Skin of body (tissue), 2 donors: Measurements from ENCODE around the gene PGAM5. TPM values are rescaled to one million over a fixed set of nuclear protein-coding genes. Genes with fewer than 3 reads are reported as not detected.

Source experiments
- DNase-seq: peaks from one replicate; lab custom pipeline; 2025; lab: John Stamatoyannopoulos, UW
- total RNA-seq: library from RNA; depleted of rRNA; stranded (reverse); fragments of >200 nt; gene quantifications from one replicate; pipeline ENCODE4 v1.2.3, GENCODE V29; 2014

The PGAM5 gene
- total RNA-seq, 1 donor from 2014 or later, result 16.3 TPM

DNA sequence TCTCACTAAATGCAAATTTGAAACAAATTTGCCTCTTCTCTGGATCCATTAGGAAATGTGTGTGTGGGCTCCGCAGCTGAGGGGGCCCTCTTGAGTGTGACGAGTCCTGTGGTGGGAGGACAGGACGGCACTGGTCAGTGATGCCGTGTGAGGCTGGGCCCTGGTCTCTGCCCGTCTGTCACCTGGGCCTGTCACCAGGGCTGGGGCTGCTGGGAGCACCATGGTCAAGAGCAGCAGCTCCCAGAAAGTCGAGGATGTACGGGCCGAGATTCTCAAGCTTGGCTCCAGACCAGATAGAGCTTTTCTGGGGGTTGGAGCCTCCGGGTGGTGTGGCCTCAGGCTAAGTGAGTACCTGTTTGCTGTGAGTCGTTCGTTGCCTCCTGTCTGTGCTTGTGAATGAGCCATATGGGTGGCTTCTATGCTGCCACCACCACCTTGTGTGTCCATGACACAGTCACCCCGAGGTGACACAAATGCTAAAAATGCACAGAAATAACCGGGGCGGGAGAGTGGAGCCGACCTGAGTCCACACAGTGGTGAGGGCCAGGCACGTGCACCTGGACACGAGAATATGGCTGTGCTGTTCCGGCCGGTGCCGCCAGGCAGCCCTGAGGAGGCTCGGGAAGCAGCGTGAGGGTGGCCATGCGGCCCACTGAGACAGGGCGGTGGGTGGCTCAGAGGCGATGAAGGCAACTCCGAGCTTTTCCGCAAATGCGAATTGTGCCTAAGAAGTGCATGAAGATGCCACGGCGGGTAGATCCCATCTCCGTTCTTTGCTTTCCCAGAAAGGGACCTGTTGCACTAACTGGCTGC lies 8.7 kb downstream of the PGAM5 start:
- no peak for DNase-seq

DNA sequence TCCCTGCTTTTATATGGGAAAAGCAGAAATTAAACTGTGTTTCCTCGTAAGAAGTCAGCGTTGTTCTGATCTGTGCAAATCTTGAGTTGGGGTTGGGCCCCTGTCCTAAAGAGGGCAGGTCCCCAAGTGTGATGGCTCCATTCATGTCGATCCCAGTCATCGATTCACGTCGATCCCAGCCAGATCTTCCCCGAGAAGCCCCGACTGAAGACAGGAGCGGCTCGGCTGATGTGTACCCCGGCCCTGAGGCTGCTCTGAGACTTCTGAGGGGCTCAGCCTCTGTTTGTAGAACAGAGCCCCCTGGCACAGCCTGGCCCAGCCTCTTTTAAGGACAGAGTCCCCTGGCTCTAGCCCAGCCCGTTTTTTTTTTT lies 9.3 kb downstream of the PGAM5 start:
- no peak for DNase-seq

DNA sequence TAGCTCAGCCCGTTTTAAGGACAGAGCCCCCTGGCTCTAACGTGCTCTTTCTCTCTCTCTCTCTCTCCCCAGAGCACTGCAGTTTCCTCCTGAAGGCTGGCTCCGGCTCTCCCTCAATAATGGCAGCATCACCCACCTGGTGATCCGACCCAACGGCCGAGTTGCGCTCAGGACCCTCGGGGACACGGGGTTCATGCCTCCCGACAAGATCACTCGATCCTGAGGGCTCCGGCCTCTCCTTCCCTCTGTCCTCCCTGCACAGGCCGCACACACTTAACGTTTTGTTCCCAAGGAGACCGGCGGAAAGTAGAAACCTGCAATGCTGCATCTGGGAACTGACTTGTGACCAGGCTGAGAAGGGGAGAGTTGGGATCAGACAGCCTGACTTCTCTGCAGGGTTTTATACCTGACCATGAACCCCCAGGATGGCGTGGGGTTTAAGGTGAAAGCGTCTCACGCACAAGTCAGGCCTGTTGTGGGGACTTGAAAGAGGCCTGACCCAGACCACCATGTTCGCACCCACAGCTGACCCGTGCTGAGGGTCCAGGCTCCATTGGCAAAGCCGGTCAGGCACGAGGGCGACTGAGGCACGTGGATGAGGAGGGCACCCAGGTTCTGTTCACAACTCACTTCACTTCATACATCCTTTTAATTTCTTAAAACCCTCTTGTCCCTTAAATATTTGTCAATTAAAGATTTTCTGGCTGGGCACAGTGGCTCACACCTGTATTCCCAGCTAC lies 10.1 kb downstream of the PGAM5 start:
- no peak for DNase-seq

DNA sequence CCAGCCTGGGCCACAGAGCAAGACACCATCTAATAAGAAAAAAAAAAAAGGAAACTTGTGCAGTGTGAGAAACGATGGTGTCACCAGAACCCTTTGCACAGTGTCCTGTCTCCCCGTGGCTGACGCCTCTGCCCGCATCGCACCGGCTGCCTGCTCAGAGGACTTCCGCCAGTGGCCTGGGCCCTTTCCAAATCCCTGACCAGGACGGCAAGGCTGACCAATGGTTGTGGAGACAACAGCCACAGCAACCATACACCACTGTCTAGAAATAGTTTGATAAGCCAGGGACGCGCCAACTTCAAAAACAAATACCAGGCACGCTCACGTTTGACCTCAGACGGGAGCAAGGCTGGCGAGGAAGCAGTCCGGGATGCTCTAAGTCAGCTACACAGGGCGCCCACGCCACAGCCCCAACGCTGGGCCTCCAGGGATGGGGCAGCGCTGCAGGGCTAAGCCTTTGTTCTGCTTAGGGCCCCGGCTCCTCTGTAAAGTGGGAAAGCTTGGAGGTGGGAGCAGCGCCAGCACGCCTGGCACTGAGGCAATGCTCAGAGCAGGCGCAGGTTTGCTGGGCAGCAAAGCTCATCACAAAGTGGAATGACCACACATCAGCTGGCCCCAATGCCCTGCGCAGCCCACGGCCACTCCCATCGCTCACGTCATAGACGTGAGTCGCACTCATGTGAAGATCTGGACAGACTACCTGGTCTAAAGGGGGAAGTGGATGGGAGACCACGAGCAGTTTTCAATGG lies 12.5 kb downstream of the PGAM5 start:
- no peak for DNase-seq

DNA sequence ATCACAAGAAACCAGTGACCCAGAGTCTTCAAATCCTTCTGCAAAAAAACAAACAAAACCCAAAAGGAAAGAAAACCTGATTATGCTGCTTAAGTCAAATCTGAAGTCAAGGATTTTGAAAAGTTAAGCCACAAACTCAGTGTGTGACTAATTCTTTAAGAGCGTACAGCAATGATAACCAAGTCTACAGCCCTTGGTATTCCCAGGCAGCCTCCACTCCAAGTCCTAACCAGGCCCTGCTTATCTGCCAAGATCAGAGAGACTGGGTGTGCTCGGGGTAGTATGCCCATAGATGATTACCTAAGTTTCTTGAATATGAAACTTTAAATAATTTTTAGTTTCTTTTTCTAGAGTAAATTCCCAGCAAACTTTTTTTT lies 13.1 kb downstream of the PGAM5 start:
- DNase-seq, result no peak

DNA sequence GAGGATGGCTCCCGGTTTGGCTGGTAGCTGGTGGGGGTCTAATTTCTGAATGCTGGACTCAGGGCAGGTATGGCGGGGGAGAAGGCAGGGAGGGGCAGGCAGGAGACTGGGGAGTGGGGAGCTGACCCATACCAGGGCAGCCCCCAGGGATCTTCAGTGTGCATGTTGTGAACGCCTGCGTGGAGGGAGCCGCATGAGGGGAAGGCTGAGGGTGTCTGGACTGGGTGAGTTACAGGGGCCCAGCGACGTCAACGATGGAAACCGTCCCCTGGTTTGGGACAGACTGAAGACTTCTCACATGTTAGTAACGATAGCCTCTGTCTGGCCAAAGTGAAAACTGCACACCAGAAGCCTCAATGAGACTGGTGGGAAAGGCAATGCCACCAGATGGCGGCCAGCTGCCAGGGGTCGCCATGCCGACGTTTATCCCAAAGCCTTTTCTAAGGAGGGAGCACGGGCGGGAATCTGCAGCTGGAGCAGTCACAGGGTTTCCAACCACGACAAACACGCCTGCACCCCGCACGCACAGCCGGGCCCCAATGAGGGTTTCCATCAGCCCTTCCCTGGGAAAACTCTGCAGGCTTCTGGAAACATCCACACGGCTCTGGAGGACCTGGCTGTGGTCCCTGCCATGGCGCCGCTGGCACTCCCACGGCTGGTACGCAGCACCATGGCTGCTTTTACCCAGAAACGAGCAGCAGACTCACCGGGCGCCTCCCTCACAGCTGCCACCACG lies 14.0 kb downstream of the PGAM5 start:
- peak; percentile 65 for DNase-seq

DNA sequence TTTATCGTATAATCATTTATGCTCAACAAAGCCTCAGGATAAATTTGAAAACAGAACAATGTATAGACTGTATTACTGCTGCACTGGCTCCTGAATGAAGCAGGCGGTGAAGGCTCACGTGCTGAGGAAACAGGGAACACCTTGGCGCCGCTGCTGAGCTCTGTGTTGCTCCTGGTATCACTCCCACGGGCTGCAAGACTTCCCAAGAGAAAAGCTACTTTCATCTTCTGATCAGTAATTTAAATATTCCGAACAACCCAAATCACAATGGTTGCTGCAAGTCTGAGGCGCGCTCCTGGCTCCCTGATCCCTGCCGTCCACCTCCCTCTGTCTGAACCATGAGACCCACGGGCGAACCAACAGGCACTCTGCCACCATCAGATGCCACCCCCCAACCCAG lies 15.7 kb downstream of the PGAM5 start:
- DNase-seq, result no peak

DNA sequence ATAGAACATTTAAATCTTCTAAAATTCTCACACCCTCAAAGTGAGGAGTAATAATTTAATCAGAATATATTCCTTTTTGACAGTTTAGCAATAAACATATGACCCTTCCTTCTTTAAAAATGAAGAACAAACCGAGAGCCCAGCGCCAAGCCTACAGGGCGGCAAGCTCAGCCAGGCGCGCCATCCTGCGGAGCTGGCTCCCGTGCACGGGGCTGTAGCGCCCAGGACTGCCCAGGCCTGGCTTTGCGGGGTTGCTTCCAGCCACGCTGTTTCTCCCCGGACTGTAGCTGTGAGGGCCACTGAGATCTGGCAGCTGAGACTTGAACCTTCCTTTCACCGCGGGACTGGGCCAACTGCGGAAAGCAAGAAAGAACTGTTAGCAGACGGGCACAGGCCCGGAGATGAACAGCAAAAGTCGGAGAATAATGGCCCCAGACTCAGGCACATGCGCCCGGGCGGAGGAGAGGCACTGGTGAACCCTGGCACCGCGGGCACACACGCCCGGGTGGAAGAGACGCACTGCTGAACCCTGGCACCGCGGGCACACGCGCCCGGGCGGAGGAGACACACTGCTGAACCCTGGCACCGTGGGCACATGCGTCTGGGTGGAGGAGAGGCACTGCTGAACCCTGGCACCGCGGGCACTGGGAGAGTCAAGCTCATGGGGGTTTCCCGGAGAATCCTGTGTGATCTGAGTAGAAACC lies 16.6 kb downstream of the PGAM5 start:
- no peak for DNase-seq

DNA sequence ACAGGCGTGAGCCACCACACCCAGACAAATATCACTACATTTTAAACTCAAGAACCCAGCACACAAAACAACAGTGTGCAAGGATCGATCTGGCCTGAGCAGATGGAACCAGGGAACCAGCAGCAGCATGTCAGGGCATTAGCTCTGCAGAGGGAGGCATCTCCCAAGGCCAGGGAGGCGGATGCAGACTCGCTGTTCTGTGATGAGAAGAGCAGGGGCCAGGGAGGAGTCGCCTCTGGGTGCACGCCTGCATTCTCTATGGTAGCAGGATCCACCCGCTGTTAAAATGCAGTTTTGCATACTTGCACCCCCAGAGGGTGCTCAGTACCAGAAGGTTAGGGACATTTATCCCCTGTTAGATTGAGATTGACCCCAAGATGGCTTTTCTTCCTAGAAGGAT lies 17.9 kb downstream of the PGAM5 start:
- DNase-seq, result no peak

DNA sequence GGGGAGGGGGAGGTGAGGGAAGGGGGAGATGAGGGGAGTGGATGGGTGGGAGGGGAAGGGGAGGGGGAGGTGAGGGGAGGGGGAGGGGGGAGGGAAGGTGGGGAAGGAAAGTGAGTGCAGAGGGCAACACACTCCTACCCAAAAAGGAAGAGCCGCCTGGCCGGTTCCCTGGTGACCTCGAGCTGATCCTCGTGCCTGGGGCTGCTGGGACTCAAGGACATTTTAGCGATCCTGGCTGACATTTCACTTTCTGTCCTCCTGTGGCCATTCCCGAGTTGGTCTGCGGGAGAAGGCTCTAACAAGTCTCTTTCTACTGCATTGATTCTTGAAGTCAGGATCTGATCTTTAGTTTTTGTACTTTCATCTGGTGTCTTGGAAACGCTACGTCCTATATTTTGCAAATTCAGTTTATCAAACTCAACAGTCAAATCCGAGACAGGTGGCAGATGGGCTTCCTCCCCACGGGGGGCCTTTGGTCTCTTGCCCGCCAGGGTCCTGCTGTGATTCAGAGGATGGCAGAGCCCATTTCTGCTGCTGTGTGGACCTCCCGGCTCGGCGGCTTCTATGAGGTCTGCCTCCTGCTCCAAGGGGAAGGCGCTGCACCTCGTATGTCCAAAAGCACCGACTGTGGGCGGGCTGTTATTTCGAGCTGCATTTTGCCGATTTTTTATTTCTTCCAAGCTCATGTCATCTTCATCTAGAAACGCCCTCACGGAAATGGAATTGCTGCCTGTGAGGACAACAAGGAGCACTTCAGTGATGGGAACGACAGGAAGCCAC lies 19.1 kb downstream of the PGAM5 start:
- no peak for DNase-seq

DNA sequence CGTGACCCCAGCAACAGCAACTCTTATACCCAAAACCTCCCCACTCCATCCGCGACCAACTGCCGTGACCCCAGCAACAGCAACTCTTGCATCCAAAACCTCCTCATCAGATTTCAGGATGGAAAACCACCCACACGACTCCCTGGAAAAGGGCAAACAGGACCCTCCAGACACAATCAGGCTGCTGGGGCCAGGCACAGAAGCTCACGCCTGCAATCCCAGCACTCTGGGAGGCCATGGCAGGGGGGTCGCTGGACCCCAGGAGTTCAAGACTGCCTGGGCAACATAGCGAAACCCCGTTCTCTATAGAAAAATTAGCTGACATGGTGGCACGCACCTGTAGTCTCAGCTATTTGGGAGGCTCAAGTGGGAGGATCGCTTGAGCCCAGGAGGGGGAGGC lies 19.7 kb downstream of the PGAM5 start:
- DNase-seq, result no peak

DNA sequence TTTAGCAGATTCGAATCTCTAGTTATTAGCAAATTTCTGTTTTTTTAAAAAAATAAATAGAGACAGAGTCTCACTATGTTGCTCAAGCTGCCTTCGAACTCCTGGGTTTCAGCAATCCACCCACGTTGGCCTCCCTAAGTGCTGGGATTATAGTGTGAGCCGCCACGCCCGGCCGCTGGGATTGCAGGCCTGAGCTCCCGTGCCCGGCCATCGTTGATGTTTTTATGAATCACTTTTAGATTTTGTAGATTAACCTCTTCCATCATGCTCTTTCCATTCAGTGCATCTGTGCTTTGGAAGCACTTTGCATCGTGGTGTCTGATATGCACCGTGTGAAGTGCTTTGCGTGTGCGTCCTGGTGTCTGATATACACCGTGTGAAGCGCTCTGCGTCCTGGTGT lies 20.9 kb downstream of the PGAM5 start:
- no peak for DNase-seq

DNA sequence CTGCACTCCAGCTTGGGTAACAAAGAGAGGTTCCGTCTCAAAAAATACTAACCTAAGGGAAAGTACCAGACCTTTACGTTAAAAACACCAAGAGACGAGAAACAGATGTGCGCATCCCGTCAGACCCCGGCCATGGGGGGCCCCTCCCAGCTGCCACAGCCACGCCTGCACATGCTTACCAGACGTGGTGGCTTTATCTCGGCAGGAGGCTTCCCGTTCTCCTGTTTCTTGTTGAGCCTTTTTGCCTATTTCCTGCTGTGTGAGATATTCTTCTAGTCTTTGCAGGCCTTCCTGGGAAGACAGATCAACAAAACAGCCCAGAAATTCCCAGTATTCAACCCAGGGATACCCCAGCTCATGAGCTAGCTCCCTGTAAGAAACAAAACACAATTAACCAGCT lies 23.6 kb downstream of the PGAM5 start:
- DNase-seq, result peak; percentile 28

DNA sequence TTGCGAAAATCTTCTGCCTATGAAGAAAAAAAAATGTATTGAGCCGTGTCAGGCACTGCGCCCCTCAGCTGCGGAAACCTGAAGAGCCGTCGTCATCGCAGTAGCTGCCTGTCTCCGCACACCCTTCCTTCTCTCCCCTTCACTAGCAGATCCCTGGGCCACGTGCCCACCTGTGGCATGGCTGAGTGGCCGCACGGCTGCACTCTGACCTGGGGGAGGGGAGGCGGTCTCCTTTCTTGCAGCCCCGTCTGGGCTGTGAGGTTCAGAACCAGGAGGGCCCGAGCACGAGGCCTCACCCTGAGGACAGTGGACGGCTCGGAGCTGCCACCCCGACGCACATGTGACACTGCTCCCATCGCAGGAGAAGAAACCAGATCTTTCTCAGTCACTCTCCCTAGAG lies 24.9 kb downstream of the PGAM5 start:
- no peak for DNase-seq

DNA sequence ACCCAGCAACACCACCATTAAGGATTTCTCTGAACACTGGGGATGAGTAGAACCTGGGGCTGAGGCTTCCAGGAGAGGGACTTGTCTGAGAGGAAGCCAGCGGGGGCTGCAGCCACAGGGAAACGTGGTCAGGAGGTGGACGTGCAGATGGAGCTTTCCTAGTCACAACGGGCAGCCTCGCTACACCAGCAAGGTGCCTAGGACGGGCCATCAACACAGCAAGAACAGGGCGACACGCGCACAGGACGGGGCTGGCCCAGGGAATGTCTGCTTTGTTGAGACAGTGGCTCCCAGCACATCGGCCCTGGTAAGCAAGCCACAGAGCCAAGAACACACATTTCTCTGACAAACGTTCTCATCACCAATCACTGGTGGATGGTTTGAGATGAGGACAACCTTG lies 25.7 kb downstream of the PGAM5 start:
- DNase-seq, result no peak

DNA sequence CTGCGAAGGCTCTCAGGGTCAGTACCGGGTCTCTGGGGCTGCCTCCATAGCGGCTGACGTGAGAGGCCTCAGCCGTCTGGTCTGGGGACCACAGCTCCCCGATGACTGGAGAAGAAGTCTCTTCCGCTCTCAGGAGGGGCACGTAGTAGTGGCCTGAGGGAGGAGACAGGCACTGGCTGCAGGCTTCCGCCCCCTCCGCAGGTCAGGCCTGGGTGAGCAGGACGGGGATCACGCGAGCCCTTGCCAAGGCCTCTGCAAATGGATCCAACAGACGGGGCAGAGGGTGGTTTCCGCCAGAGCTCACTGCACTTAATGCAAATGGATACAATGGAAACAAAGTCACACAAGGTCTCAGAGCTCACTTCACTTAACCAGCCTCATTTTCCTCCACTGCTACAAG lies 26.3 kb downstream of the PGAM5 start:
- no peak for DNase-seq

DNA sequence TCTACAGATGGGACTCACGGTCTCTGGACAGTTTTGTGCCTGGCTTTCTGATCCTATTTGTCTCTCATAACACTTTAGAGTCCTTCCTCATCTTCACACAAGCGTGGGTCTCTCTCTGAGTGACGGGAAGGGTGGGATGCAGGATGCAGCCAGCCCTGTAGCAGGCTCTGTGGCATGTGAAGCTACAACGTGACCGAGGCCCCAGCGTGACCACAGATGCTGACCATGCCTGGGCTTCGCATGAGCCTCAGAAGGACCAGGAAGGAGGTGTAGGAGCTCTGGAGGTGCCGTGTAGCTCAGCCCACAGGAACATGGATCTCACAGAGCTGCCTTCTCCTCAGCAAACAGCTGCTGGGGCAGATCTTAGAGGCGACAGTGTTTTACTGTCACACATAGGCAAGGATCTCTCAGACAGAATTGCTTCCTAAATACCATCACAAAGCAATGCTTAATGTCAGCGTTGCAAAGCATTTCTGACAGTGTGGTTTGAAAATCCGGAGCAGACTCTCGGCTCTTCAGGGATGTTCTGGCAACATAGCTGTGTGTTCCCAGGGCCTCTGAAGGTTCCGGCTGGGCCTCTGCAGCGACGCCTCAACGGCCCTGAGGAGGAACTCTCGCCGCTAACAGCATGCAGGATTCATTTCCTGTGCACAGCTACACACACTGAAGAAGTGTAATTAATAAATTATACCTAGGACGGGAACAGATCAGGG lies 29.1 kb downstream of the PGAM5 start:
- DNase-seq, result no peak

DNA sequence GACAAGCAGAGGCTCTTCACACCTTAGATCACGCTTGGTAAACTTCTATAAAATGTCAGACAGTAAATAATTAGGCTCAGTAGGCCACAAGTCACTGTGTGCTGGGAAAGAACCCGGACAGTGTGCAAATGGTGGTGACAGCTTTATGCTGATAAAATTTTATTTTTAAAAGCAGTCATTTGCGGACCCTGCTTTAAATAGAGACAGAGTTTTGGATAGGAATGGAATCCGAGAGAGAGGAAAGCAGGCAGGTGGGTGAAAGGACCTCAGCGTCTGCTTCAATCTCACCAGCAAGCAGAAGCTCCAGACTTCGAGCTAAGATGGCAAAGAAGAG lies 29.6 kb downstream of the PGAM5 start:
- DNase-seq, result no peak

DNA sequence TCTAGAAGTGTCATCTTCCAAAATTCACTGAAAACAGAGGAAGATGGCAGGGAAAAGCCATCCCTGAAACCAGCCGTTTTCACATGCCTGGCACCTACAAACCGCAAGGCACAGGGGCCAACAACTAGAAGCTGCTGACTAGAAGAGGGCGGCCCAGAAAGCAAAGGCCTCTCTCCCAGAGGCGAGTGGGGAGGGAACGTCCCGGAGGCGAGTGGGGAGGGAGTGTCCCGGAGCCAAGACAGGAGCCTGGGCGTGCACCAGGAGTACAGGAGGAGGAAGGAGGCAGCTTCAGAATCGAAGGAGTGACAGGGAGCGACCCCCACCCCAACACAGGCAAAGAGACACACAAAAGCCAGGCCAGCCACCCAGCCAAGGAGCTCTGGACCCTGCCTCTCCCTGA lies 30.0 kb downstream of the PGAM5 start:
- DNase-seq, result no peak

DNA sequence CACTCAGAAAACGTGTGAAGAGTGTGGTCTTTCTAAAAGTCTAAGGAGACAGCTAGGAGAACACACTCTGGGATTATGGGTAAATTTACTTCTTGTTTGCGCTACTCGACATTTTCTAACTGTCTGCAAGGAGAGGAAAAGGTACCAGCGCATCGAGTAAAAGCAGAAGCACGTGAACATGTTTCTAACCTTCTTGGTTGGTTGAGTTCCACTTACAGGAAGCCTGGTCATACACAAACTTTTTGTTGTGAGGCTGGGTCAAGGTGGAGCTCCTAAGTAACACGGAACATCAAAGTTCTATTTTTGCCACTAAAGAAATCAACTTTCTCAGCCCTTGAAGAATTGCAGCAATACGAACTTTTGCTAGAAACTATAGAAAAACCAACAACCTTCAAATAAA lies 31.0 kb downstream of the PGAM5 start:
- no peak for DNase-seq
